Stimulated activated CD4-positive, alpha-beta T cell treated with anti-CD3 and anti-CD28 coated beads, Interleukin-4, amount 100 ng/mL, for 24 hours (primary cell): ENCODE measurements around the gene F8.
A peak's percentile ranks its signal among the peaks of the same experiment; 100 is the strongest.
"Not testable (repeated sequence)": the region's sequence is repeated elsewhere in the genome, so short reads cannot be mapped to it uniquely, and the experiment has no call there.

Experiments
- DNase-seq: peaks from one replicate; pipeline ENCODE4 v3.0.0-alpha.2; 2020

Gene F8

GRCh38 chrX:154980330-154981115 is 42.0 kb downstream of the F8 start:
- DNase-seq, result peak; percentile 75

- no peak for DNase-seq
Measured at GRCh38 chrX:154979629-154980028, 42.9 kb downstream of the F8 start.

- no peak for DNase-seq
Measured at GRCh38 chrX:154968353-154968752, 54.2 kb downstream of the F8 start.

GRCh38 chrX:154967603-154968002 is 54.9 kb downstream of the F8 start:
- DNase-seq, result no peak

- no peak for DNase-seq
Measured at GRCh38 chrX:154961947-154962346, 60.6 kb downstream of the F8 start.

GRCh38 chrX:154955799-154956198 is 66.7 kb downstream of the F8 start:
- DNase-seq, result not testable (repeated sequence)

- not testable (repeated sequence) for DNase-seq
Measured at GRCh38 chrX:154939265-154939664, 83.3 kb downstream of the F8 start.

- DNase-seq, result not testable (repeated sequence)
Measured at GRCh38 chrX:154924771-154925170, 97.8 kb downstream of the F8 start.

GRCh38 chrX:154918060-154918483 is 104.5 kb downstream of the F8 start:
- peak; percentile 3 for DNase-seq

GRCh38 chrX:154914052-154914451 is 108.5 kb downstream of the F8 start:
- DNase-seq, result no peak

GRCh38 chrX:154910528-154910927 is 112.0 kb downstream of the F8 start:
- DNase-seq, result not testable (repeated sequence)

GRCh38 chrX:154910048-154910447 is 112.5 kb downstream of the F8 start:
- not testable (repeated sequence) for DNase-seq

GRCh38 chrX:154908821-154909220 is 113.7 kb downstream of the F8 start:
- DNase-seq, result no peak

GRCh38 chrX:154902408-154902807 is 120.1 kb downstream of the F8 start:
- DNase-seq, result no peak

GRCh38 chrX:154900323-154900722 is 122.2 kb downstream of the F8 start:
- no peak for DNase-seq

- no peak for DNase-seq
Measured at GRCh38 chrX:154892296-154892695, 130.2 kb downstream of the F8 start.

- no peak for DNase-seq
Measured at GRCh38 chrX:154890990-154891639, 131.4 kb downstream of the F8 start.

- not testable (repeated sequence) for DNase-seq
Measured at GRCh38 chrX:154886789-154887221, 135.7 kb downstream of the F8 start.

GRCh38 chrX:154886069-154886788 is 136.3 kb downstream of the F8 start, which contains the start of gene F8A1:
Gene F8A1, plus strand, starts transcription at chrX:154886355. Its CDS starts 20 bp downstream, at chrX:154886375.
- peak; percentile 54 for DNase-seq

GRCh38 chrX:154885549-154885948 is 137.0 kb downstream of the F8 start:
- peak; percentile 4 for DNase-seq

GRCh38 chrX:154885057-154885456 is 137.5 kb downstream of the F8 start:
- not testable (repeated sequence) for DNase-seq

- DNase-seq, result not testable (repeated sequence)
Measured at GRCh38 chrX:154884069-154884468, 138.5 kb downstream of the F8 start.

- no peak for DNase-seq
Measured at GRCh38 chrX:154873329-154873728, 149.2 kb downstream of the F8 start.
